ENCODE results near the gene PDLIM1. TPM values are rescaled to one million over a fixed set of nuclear protein-coding genes. Genes with fewer than 3 reads are reported as not detected.

Gene PDLIM1
- total and polyA plus RNA-seq, 10 of the 15 experiments (the other 5 are each of a cell fraction or from before 2014, with no cell fraction given), result 95.7 to 714 (median 309) TPM

DNA sequence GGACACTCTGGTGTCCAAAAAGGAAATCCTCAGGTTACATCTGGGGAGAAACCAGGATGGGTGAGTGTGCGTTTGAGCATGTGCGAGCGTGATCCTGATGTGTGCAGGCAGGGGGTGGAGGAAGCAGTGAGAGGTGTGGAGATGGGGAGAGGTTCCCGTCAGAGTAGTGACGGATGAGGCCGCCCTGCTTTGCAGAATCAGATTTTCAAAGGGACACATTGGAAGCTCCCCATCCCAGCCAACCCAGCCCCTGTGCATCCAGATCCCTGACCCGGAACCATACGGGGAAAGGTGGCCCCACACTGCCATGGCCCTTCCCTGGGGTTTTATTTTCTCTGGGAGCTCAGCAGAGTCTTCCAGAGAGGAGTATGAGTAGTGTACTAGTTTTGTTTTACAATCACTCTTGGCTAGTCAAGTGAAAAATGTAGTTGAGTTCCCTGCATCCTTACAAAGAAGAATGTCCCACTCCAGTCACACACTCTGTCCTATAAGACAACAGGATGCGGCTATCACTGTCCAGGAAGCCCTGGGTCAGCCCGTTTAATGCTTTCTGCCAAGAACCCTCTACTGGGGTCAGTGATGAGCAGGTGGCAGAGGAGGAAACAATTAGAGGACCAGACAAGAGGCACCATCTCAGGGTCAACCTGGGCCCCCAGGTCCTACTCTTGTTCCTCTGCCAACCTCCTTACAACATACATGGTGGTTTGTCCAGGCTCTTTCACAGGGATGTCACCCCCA, 46.8 kb upstream of the PDLIM1 start:
- Histone ChIP-seq H4K20me1 (ENCODE audit: control insufficient read depth, insufficient read depth) (no peaks in the 10 kb centered on the region), H3K4me3 (no peak overlapping the region), H2AFZ (ENCODE audit: control insufficient read depth, low read depth, low read length) (no peak overlapping the region), H3K4me1 (ENCODE audit: control insufficient read depth, insufficient read depth, low read length) (peaks cover 4% of the 10 kb centered on the region; the same call in 1 of the 2 replicates), H3K79me2 (ENCODE audit: control insufficient read depth, insufficient read depth, low read length) (no peaks in the 10 kb centered on the region), H3K9me3 (replicated peaks; ENCODE audit: control insufficient read depth, insufficient read depth, low read length) (no peaks in the 10 kb centered on the region), H3K27me3 (replicated peaks in 1 of 2; ENCODE audit: control insufficient read depth in 2 of 2, insufficient read depth in 2 of 2, low read length in 1 of 2) (no peaks in the 10 kb centered on the region), H3K36me3 (ENCODE audit: control insufficient read depth in 2 of 2, insufficient read depth in 2 of 2, low read length in 1 of 2) (no peaks in the 10 kb centered on the region; a peak in 1 of 4 replicates), H3K4me2 (ENCODE audit: control insufficient read depth, insufficient read depth) (no peak overlapping the region), H3K9ac (ENCODE audit: control insufficient read depth, insufficient read depth, low read length) (no peak overlapping the region), H3K27ac (ENCODE audit: control insufficient read depth, insufficient read depth) (no peak overlapping the region)
- BruUV-seq (replicated peaks), result no TSS peak
- 88% methylated on average over 10 of the region's 10 CpGs for WGBS (ENCODE audit: insufficient coverage, insufficient replicate concordance, low lambda C conversion rate, missing lambda C conversion rate)
- DNase-seq (ENCODE audit: low read depth, low spot score) (no peak), ATAC-seq (no peak), FAIRE-seq (no peak)
- ChIA-PET CTCF (interaction anchor here (0.6 kb wide), 1 partner anchor 219 kb away, joined by 4 read pairs; no protein-coding TSS in a partner anchor), POLR2A (no interaction called here), RAD21 (ENCODE audit: unreplicated experiment) (no interaction called here), SMC1A (ENCODE audit: uncharacterized antibody, unreplicated experiment) (interaction anchor here (1.1 kb wide), 1 partner anchor 24 kb away, joined by 3 read pairs; no protein-coding TSS in a partner anchor)
- intact Hi-C loops (cut with micrococcal nuclease; ENCODE audit: unreplicated experiment), result no loop called here
- in situ Hi-C loops (cut with MboI), result no loop called here
- TF ChIP-seq, protein P1, sequence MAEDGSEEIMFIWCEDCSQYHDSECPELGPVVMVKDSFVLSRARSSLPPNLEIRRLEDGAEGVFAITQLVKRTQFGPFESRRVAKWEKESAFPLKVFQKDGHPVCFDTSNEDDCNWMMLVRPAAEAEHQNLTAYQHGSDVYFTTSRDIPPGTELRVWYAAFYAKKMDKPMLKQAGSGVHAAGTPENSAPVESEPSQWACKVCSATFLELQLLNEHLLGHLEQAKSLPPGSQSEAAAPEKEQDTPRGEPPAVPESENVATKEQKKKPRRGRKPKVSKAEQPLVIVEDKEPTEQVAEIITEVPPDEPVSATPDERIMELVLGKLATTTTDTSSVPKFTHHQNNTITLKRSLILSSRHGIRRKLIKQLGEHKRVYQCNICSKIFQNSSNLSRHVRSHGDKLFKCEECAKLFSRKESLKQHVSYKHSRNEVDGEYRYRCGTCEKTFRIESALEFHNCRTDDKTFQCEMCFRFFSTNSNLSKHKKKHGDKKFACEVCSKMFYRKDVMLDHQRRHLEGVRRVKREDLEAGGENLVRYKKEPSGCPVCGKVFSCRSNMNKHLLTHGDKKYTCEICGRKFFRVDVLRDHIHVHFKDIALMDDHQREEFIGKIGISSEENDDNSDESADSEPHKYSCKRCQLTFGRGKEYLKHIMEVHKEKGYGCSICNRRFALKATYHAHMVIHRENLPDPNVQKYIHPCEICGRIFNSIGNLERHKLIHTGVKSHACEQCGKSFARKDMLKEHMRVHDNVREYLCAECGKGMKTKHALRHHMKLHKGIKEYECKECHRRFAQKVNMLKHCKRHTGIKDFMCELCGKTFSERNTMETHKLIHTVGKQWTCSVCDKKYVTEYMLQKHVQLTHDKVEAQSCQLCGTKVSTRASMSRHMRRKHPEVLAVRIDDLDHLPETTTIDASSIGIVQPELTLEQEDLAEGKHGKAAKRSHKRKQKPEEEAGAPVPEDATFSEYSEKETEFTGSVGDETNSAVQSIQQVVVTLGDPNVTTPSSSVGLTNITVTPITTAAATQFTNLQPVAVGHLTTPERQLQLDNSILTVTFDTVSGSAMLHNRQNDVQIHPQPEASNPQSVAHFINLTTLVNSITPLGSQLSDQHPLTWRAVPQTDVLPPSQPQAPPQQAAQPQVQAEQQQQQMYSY (CRISPR knock-in tag; IDR thresholded peaks at IDR 0.05), result no peak
- no peak for TF ChIP-seq ZNF24 (IDR thresholded peaks at IDR 0.05)
- TF ChIP-seq MEF2A (IDR thresholded peaks at IDR 0.05; ENCODE audit: insufficient read depth, low read depth, low read length), result no peak
- TF ChIP-seq GATAD2B (conservative IDR thresholded peaks at IDR 0.05; ENCODE audit: low read depth), result no peak
- TF ChIP-seq, protein P2, sequence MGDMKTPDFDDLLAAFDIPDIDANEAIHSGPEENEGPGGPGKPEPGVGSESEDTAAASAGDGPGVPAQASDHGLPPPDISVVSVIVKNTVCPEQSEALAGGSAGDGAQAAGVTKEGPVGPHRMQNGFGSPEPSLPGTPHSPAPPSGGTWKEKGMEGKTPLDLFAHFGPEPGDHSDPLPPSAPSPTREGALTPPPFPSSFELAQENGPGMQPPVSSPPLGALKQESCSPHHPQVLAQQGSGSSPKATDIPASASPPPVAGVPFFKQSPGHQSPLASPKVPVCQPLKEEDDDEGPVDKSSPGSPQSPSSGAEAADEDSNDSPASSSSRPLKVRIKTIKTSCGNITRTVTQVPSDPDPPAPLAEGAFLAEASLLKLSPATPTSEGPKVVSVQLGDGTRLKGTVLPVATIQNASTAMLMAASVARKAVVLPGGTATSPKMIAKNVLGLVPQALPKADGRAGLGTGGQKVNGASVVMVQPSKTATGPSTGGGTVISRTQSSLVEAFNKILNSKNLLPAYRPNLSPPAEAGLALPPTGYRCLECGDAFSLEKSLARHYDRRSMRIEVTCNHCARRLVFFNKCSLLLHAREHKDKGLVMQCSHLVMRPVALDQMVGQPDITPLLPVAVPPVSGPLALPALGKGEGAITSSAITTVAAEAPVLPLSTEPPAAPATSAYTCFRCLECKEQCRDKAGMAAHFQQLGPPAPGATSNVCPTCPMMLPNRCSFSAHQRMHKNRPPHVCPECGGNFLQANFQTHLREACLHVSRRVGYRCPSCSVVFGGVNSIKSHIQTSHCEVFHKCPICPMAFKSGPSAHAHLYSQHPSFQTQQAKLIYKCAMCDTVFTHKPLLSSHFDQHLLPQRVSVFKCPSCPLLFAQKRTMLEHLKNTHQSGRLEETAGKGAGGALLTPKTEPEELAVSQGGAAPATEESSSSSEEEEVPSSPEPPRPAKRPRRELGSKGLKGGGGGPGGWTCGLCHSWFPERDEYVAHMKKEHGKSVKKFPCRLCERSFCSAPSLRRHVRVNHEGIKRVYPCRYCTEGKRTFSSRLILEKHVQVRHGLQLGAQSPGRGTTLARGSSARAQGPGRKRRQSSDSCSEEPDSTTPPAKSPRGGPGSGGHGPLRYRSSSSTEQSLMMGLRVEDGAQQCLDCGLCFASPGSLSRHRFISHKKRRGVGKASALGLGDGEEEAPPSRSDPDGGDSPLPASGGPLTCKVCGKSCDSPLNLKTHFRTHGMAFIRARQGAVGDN (IDR thresholded peaks at IDR 0.05), result no peak
- no peak for TF ChIP-seq ZNF622 (IDR thresholded peaks at IDR 0.05)
- TF ChIP-seq WRNIP1 (IDR thresholded peaks at IDR 0.05; ENCODE audit: borderline replicate concordance, low read depth, low read length), result no peak
- no peak for TF ChIP-seq SMARCA5 (IDR thresholded peaks at IDR 0.05)
- no peak for TF ChIP-seq FOS (IDR thresholded peaks at IDR 0.05; ENCODE audit: borderline replicate concordance, extremely low read depth, insufficient read length)
- no peak for TF ChIP-seq ELK1 (IDR thresholded peaks at IDR 0.05; ENCODE audit: low read depth, low read length)
- TF ChIP-seq CHD4 (IDR thresholded peaks at IDR 0.05), result no peak
- no peak for TF ChIP-seq SREBF2 (IDR thresholded peaks at IDR 0.05; ENCODE audit: low read length)
- TF ChIP-seq RELB (IDR thresholded peaks at IDR 0.05; ENCODE audit: low read depth), result no peak

Measured in GM12878 (cell line).